HG03175 (cell line): ENCODE results near the gene ELFN1.

Source experiments
- ATAC-seq: cut with Tn5 transposase; IDR thresholded peaks from one replicate; pipeline ENCODE4 v1.9.1; 2021; ENCODE audit warnings: mild to moderate bottlenecking, moderate library complexity; ENCODE audit not compliant: unreplicated experiment

The ELFN1 gene

GRCh38 chr7:1675036-1675671 lies 5.1 kb downstream of the ELFN1 start:
- no peak for ATAC-seq

GRCh38 chr7:1675673-1676549 lies 5.8 kb downstream of the ELFN1 start:
- ATAC-seq, result no peak

- ATAC-seq, result no peak
Observed at GRCh38 chr7:1676550-1677078, 6.5 kb downstream of the ELFN1 start.

GRCh38 chr7:1677206-1678080 lies 7.4 kb downstream of the ELFN1 start:
- ATAC-seq, result no peak

- no peak for ATAC-seq
Observed at GRCh38 chr7:1678081-1678543, 8.0 kb downstream of the ELFN1 start.

- ATAC-seq, result no peak
Observed at GRCh38 chr7:1678571-1679325, 8.7 kb downstream of the ELFN1 start.

- no peak for ATAC-seq
Observed at GRCh38 chr7:1679326-1679965, 9.4 kb downstream of the ELFN1 start.

- ATAC-seq, result no peak
Observed at GRCh38 chr7:1679966-1680730, 10.1 kb downstream of the ELFN1 start.

- no peak for ATAC-seq
Observed at GRCh38 chr7:1681581-1681980, 11.5 kb downstream of the ELFN1 start.

GRCh38 chr7:1685000-1685624 lies 15.0 kb downstream of the ELFN1 start:
- no peak for ATAC-seq

- ATAC-seq, result no peak
Observed at GRCh38 chr7:1688542-1688941, 18.5 kb downstream of the ELFN1 start.

- ATAC-seq, result no peak
Observed at GRCh38 chr7:1689311-1689710, 19.2 kb downstream of the ELFN1 start.

- no peak for ATAC-seq
Observed at GRCh38 chr7:1690359-1690958, 20.4 kb downstream of the ELFN1 start.

GRCh38 chr7:1691096-1691495 lies 21.0 kb downstream of the ELFN1 start:
- no peak for ATAC-seq

- ATAC-seq, result no peak
Observed at GRCh38 chr7:1691601-1692514, 21.8 kb downstream of the ELFN1 start.

- ATAC-seq, result no peak
Observed at GRCh38 chr7:1692515-1693418, 22.7 kb downstream of the ELFN1 start.
